Endothelial cell (in vitro differentiated cells): ENCODE measurements around the gene SVBP. TPM values are rescaled to one million over a fixed set of nuclear protein-coding genes. Genes with fewer than 3 reads are reported as not detected.
A peak's percentile ranks its signal among the peaks of the same experiment; 100 is the strongest.

ENCODE experiments used
- DNase-seq: peaks from one replicate; pipeline ENCODE4 v3.0.0; 2021; ENCODE audit warnings: low spot score
- H3K27ac Mint-ChIP-seq: one replicate; pipeline ENCODE4 v1.8.0; 2021; ENCODE audit warnings: mixed read lengths, inconsistent platforms; ENCODE audit not compliant: unreplicated experiment
- H3K27me3 Mint-ChIP-seq: one replicate; pipeline ENCODE4 v1.8.0; 2021; ENCODE audit warnings: mild to moderate bottlenecking, moderate library complexity, mixed read lengths, inconsistent platforms; ENCODE audit not compliant: unreplicated experiment
- H3K36me3 Mint-ChIP-seq: one replicate; pipeline ENCODE4 v1.8.0; 2021; ENCODE audit warnings: mild to moderate bottlenecking, low read depth, mixed read lengths, inconsistent platforms; ENCODE audit not compliant: unreplicated experiment
- H3K4me1 Mint-ChIP-seq: one replicate; pipeline ENCODE4 v1.8.0; 2021; ENCODE audit warnings: mild to moderate bottlenecking, mixed read lengths, inconsistent platforms; ENCODE audit not compliant: unreplicated experiment
- H3K4me3 Mint-ChIP-seq: one replicate; pipeline ENCODE4 v1.8.0; 2021; ENCODE audit warnings: mild to moderate bottlenecking, mixed read lengths, inconsistent platforms; ENCODE audit not compliant: unreplicated experiment
- H3K9me3 Mint-ChIP-seq: one replicate; pipeline ENCODE4 v1.8.0; 2021; ENCODE audit warnings: mixed read lengths, inconsistent platforms; ENCODE audit not compliant: unreplicated experiment
- total RNA-seq: library from RNA; stranded (reverse); fragmentation: NEBNext Ultra II Directional; extraction: Animal tissue kit (Norgen Biotek cat#: 25700); gene quantifications from one replicate; pipeline ENCODE4 v1.2.1, GENCODE V29; 2021; ENCODE audit not compliant: unreplicated experiment
- TF ChIP-seq, protein P1 (sequence below): fragments of 200-600 bp; sonication (generic); IDR thresholded peaks from one replicate; pipeline ENCODE4 v1.5.0; 2021; ENCODE audit warnings: antibody characterized with exemption; ENCODE audit not compliant: unreplicated experiment

Gene SVBP
- total RNA-seq, 1 donor from 2014 or later: 55.1 TPM

DNA sequence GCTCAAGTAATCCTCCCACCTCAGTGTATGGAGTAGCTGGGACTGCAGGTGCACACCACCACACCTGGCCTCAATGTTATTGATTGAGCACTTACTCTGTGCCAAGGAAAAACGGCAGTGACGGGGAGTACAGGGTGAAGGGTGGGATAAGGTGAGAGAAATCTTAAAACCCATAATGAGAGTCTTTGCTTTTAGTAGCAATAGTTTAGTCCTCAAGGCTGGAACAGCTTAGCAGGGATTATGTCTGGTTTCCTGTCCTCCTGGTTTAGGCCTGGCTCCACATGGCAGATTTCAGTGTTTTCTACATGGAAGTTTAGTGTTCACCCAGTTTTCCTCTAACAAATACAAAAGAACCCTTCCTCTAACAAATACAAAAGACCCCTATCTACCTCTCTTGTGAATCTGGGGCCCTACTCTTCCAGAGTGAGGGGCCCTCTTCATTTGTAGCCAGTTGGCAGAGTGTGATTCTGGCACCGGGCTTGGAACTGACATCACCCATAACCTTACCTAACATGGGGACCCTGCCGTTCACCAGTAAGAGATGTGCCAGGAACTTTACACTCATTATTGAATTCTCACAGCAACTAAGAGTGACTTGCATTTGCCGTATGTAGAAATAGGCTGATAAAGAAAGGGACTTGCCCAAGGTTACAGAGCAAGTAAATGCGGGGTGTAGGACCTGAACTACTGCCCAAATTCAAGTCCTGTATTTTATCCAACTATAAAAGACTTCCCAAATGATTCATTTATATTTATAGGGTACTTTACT is 36.1 kb upstream of the SVBP start:
- no peaks in the 10 kb centered on the region for H3K9me3 Mint-ChIP-seq

DNA sequence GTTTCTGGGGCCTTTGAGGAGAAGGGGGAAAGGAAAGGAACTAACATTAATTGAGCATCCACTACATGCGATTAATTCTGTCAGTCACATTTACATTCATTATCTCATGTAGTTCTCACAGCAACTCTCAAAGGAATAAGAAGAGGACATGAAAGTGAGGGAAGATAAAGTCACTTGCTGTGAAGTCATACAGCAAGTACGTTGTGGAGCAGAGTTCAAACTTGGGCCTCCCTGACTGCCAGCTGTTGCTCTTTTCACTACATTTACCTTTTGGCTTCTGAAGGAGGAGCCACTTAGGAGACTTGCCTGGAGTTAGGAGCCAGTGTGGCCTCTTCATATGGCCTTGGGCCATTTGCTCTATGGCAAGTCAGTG is 35.4 kb upstream of the SVBP start:
- TF ChIP-seq, protein P1, sequence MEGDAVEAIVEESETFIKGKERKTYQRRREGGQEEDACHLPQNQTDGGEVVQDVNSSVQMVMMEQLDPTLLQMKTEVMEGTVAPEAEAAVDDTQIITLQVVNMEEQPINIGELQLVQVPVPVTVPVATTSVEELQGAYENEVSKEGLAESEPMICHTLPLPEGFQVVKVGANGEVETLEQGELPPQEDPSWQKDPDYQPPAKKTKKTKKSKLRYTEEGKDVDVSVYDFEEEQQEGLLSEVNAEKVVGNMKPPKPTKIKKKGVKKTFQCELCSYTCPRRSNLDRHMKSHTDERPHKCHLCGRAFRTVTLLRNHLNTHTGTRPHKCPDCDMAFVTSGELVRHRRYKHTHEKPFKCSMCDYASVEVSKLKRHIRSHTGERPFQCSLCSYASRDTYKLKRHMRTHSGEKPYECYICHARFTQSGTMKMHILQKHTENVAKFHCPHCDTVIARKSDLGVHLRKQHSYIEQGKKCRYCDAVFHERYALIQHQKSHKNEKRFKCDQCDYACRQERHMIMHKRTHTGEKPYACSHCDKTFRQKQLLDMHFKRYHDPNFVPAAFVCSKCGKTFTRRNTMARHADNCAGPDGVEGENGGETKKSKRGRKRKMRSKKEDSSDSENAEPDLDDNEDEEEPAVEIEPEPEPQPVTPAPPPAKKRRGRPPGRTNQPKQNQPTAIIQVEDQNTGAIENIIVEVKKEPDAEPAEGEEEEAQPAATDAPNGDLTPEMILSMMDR: no peak
- DNase-seq: no peak
- H3K9me3 Mint-ChIP-seq: no peaks in the 10 kb centered on the region
- no peak overlapping the region for H3K27ac Mint-ChIP-seq
- peaks cover 6% of the 10 kb centered on the region for H3K27me3 Mint-ChIP-seq
- no peak overlapping the region for H3K4me3 Mint-ChIP-seq
- peaks cover 6% of the 10 kb centered on the region for H3K4me1 Mint-ChIP-seq
- H3K36me3 Mint-ChIP-seq: peaks cover 33% of the 10 kb centered on the region

More for the DNA sequence above, 36.1 kb upstream of the SVBP start:
- TF ChIP-seq, protein P1: no peak
- no peaks in the 10 kb centered on the region for H3K4me1 Mint-ChIP-seq
- peaks cover 32% of the 10 kb centered on the region for H3K36me3 Mint-ChIP-seq
- H3K27me3 Mint-ChIP-seq: peaks cover 6% of the 10 kb centered on the region
- H3K4me3 Mint-ChIP-seq: no peak overlapping the region
- no peak overlapping the region for H3K27ac Mint-ChIP-seq
- no peak for DNase-seq

DNA sequence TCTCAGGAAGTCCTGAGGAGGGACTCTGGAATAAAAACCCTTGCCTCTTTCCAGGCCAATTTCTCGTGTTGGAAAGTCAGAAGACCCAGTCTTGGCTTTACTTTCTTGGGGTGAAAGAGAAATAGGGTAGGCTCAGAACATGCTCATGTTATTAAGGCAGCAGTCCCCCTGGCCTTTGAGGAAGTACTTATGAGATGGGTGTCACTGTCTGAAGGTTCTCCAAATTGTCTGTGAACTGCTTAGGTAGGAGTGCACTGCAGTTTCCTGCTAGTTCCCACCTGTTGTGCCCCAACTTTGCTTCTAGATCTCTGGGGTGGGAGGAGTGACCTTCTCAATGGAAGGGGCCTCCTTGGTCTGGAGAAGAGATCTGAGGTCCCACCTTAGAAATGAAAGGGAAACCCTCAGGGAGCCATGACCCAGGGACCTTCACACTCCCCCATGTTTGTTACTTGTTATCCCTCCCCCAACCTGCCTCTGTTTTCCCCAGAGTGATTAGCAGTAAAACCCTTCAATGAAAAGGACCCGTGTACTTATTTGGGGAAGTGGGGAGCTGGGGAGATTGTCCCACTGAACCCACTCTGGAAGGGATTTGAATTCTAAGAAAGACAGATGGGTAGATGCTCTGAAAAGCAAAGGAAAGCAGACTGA is 34.9 kb upstream of the SVBP start:
- peak overlapping the region; percentile 3 for H3K27ac Mint-ChIP-seq
- TF ChIP-seq, protein P1: no peak
- no peaks in the 10 kb centered on the region for H3K9me3 Mint-ChIP-seq
- peaks cover 38% of the 10 kb centered on the region for H3K36me3 Mint-ChIP-seq
- DNase-seq: no peak
- H3K4me3 Mint-ChIP-seq: no peak overlapping the region
- H3K27me3 Mint-ChIP-seq: peaks cover 6% of the 10 kb centered on the region
- H3K4me1 Mint-ChIP-seq: peaks cover 11% of the 10 kb centered on the region

DNA sequence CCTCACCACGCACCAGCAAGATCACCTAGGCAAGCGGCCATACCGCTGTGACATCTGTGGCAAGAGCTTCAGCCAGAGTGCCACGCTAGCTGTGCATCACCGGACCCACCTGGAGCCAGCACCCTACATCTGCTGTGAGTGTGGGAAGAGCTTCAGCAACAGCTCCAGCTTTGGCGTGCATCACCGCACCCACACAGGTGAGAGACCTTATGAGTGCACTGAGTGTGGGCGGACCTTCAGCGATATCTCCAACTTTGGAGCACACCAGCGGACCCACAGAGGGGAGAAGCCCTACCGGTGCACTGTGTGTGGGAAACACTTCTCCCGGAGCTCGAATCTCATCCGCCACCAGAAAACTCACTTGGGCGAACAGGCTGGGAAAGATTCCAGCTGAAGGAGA is 34.2 kb upstream of the SVBP start:
- Mint-ChIP-seq H3K4me1 (peaks cover 15% of the 10 kb centered on the region), H3K4me3 (peak overlapping the region; percentile 32), H3K27me3 (peaks cover 6% of the 10 kb centered on the region), H3K36me3 (peaks cover 42% of the 10 kb centered on the region), H3K9me3 (no peaks in the 10 kb centered on the region), H3K27ac (no peak overlapping the region)
- TF ChIP-seq, protein P1: no peak
- no peak for DNase-seq

DNA sequence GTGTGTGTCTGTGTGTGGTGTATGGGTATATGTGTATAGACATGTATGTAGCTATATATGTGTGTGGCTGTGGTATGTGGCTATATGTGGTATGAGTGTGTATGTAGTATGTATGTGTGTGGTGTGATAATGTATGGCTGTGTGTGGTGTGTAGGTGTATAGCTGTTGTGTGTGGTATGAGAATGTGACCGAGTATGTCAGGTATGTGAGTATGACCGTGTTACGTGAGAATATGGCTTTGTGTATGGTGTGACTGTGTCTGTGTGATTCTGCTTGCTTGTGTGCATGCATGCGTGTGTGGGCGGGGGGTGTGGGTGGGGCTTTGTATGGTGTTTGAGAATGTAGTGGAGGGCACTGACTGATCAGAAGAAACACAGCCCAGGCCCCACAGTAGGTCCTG is 32.7 kb upstream of the SVBP start:
- Mint-ChIP-seq H3K27ac (peak overlapping the region; percentile 1), H3K9me3 (no peaks in the 10 kb centered on the region), H3K4me1 (peaks cover 17% of the 10 kb centered on the region), H3K27me3 (peaks cover 2% of the 10 kb centered on the region), H3K4me3 (peak overlapping the region; percentile 0), H3K36me3 (peaks cover 42% of the 10 kb centered on the region)
- no peak for DNase-seq
- TF ChIP-seq, protein P1: no peak
